CD4-positive, alpha-beta T cell (primary cell): Measurements from ENCODE around the gene C6orf132. TPM values are rescaled to one million over a fixed set of nuclear protein-coding genes. Genes with fewer than 3 reads are reported as not detected.

Source experiments
- ATAC-seq: fragments of 200-7000 bp; cut with Tn5 transposase; one replicate; pipeline ENCODE4 v1.10.0; 2022; ENCODE audit warnings: mild to moderate bottlenecking; ENCODE audit not compliant: poor library complexity
- CTCF ChIA-PET: fragments of 350-600 bp; sonication (Branson Sonifier 250); formaldehyde crosslinking; loops from one replicate; lab custom pipeline; 2021; ENCODE audit warnings: antibody characterized with exemption, inconsistent platforms; lab: Charles Lee
- POLR2A ChIA-PET: fragments of 350-600 bp; sonication (Branson Sonifier 250); formaldehyde crosslinking; loops from one replicate; lab custom pipeline; 2021; ENCODE audit warnings: antibody characterized with exemption, inconsistent platforms; lab: Charles Lee
- DNase-seq, 14 experiments: peaks; one replicate each; pipeline ENCODE4 v3.0.0-alpha.2; 2013 to 2020; ENCODE audit warnings: mixed read lengths in 2 of 14
- H3K27ac ChIP-seq, 2 donors: one replicate each; pipeline versions ENCODE4 v1.5.1 to v1.7.0; 2013; ENCODE audit warnings: low read length in 2 of 2, low read depth in 1 of 2, mild to moderate bottlenecking in 1 of 2
- H3K27me3 ChIP-seq, 2 experiments: 1 replicate in 1 of 2; 2 replicates in 1 of 2; pipeline versions ENCODE4 v1.6.1 to v1.7.0; 2013; ENCODE audit warnings: low read length in 2 of 2, control low read depth in 1 of 2, mild to moderate bottlenecking in 1 of 2, moderate library complexity in 1 of 2; ENCODE audit not compliant: insufficient read depth in 2 of 2, control insufficient read depth in 1 of 2
- H3K36me3 ChIP-seq: one replicate; pipeline ENCODE4 v1.6.1; 2013; ENCODE audit warnings: low read length, control low read depth; ENCODE audit not compliant: insufficient read depth
- H3K4me1 ChIP-seq: one replicate; pipeline ENCODE4 v1.6.1; 2013; ENCODE audit warnings: low read length, control low read depth; ENCODE audit not compliant: insufficient read depth
- H3K4me3 ChIP-seq: one replicate; pipeline ENCODE4 v1.5.1; 2013; ENCODE audit warnings: mild to moderate bottlenecking, low read length, moderate library complexity
- H3K9me3 ChIP-seq, 2 experiments: 1 replicate in 1 of 2; 2 replicates in 1 of 2; pipeline versions ENCODE4 v1.6.1 to v1.7.0; 2013; ENCODE audit warnings: low read length in 2 of 2, mild to moderate bottlenecking in 2 of 2, control low read depth in 1 of 2, moderate library complexity in 1 of 2; ENCODE audit not compliant: control insufficient read depth in 1 of 2, insufficient read depth in 1 of 2
- H3K27ac Mint-ChIP-seq: one replicate; pipeline ENCODE4 v1.8.0; 2020; ENCODE audit warnings: mixed read lengths
- H3K27me3 Mint-ChIP-seq: one replicate; pipeline ENCODE4 v1.8.0; 2021; ENCODE audit warnings: mixed read lengths
- H3K36me3 Mint-ChIP-seq: one replicate; pipeline ENCODE4 v1.8.0; 2021; ENCODE audit warnings: low read depth, mixed read lengths
- H3K4me1 Mint-ChIP-seq: one replicate; pipeline ENCODE4 v1.8.0; 2021; ENCODE audit warnings: low read depth, mixed read lengths
- H3K4me3 Mint-ChIP-seq: one replicate; pipeline ENCODE4 v1.8.0; 2020; ENCODE audit warnings: mild to moderate bottlenecking, mixed read lengths
- H3K9me3 Mint-ChIP-seq: one replicate; pipeline ENCODE4 v1.8.0; 2020; ENCODE audit warnings: mixed read lengths
- intact Hi-C, 2 experiments: fragments of 100-400 bp; cut with DNase I in 1 of 2; cut with micrococcal nuclease in 1 of 2; formaldehyde crosslinking; loops; one replicate each; pipeline versions ENCODE4 v1.15.1 to v1.9.0; 2023 to 2025; cut with DNase I, micrococcal nuclease
- total RNA-seq, 174 experiments: library from RNA in 2 of 174; stranded (reverse) in 2 of 174; gene quantifications; one replicate each; pipeline ENCODE4 v1.2.3 and lab custom pipeline; 2021 to 2026
- TF ChIP-seq, protein P1 (sequence below): fragments of 200-600 bp; IDR thresholded peaks from one replicate; pipeline ENCODE4 v1.8.0; 2022; ENCODE audit warnings: antibody characterized with exemption, mild to moderate bottlenecking

The C6orf132 gene
- total RNA-seq, 2 experiments from 2014 or later = not detected

DNA sequence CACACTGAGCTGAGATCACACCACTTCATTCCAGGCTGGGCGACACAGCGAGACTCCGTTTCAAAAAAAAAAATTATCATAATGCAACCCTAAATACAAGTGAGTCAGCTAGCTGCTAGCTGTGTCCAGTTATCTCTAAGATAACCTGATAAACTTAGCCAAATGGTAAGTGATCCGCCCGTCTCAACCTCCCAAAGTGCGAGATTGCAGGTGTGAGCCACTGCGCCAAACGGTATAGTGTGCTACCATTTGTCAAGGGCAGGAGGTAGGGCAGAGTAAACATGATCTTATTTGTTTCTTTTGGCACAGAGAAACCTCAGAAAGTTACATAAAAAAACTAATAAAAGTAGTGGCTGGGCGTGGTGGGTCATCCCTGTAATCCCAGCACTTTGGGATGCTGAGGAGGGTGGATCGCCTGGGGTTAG is 4.7 kb upstream of the C6orf132 start:
- Mint-ChIP-seq H3K4me1 (peaks cover 5% of the 10 kb centered on the region), H3K36me3 (no peaks in the 10 kb centered on the region), H3K27ac (no peak overlapping the region), H3K4me3 (no peak overlapping the region), H3K9me3 (no peaks in the 10 kb centered on the region), H3K27me3 (peaks cover 18% of the 10 kb centered on the region)
- ChIA-PET POLR2A (no interaction called here), CTCF (no interaction called here)
- peaks cover 18 to 19% of the 10 kb centered on the region in 2 experiments for H3K27me3 ChIP-seq
- no peaks in the 10 kb centered on the region for H3K36me3 ChIP-seq
- H3K4me3 ChIP-seq = no peak overlapping the region
- DNase-seq (no peak), ATAC-seq (no peak)
- TF ChIP-seq, protein P1, sequence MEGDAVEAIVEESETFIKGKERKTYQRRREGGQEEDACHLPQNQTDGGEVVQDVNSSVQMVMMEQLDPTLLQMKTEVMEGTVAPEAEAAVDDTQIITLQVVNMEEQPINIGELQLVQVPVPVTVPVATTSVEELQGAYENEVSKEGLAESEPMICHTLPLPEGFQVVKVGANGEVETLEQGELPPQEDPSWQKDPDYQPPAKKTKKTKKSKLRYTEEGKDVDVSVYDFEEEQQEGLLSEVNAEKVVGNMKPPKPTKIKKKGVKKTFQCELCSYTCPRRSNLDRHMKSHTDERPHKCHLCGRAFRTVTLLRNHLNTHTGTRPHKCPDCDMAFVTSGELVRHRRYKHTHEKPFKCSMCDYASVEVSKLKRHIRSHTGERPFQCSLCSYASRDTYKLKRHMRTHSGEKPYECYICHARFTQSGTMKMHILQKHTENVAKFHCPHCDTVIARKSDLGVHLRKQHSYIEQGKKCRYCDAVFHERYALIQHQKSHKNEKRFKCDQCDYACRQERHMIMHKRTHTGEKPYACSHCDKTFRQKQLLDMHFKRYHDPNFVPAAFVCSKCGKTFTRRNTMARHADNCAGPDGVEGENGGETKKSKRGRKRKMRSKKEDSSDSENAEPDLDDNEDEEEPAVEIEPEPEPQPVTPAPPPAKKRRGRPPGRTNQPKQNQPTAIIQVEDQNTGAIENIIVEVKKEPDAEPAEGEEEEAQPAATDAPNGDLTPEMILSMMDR = no peak
- H3K27ac ChIP-seq = no peak overlapping the region
- intact Hi-C loops = no loop called here
- H3K9me3 ChIP-seq = peaks cover 0 to 7% of the 10 kb centered on the region in 2 experiments
- peaks cover 7% of the 10 kb centered on the region for H3K4me1 ChIP-seq

DNA sequence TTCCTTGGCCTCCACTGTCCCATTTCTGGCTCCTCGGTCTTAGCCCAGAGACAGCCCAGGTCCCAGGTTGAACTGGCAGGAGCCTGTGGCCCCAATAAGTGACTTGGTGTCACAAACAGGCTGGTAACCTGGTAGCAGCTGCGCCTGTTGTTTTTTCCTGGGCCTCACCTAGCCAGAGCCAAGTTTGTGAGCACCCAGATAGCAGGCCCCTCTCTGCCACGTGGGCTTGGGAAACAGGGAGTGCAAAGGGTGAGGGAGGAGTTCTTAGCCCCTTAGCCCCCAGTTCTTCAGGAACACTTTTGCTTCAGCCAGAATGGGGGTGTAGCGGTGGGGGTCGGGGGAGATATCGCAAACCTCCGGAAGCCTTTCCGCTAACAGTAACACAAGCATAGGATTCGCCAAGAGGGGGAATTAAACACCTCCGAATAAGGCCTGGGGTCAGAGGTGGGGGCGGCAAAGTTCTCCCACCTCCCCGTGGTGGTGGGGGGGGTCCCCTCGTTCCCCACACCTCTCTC is 760 bp downstream of the C6orf132 start:
- POLR2A ChIA-PET = no interaction called here
- no peak overlapping the region for H3K27ac Mint-ChIP-seq
- H3K36me3 ChIP-seq = no peaks in the 10 kb centered on the region
- H3K9me3 Mint-ChIP-seq = no peaks in the 10 kb centered on the region
- peaks cover 8% of the 10 kb centered on the region for H3K4me1 Mint-ChIP-seq
- H3K9me3 ChIP-seq = peaks cover 0 to 13% of the 10 kb centered on the region in 2 experiments
- ATAC-seq (no peak), DNase-seq (no peak)
- H3K4me1 ChIP-seq = peaks cover 14% of the 10 kb centered on the region
- TF ChIP-seq, protein P1 = no peak
- CTCF ChIA-PET = no interaction called here
- H3K27me3 Mint-ChIP-seq = peaks cover 42% of the 10 kb centered on the region
- H3K4me3 ChIP-seq = no peak overlapping the region
- intact Hi-C loops = no loop called here
- no peaks in the 10 kb centered on the region for H3K36me3 Mint-ChIP-seq
- no peak overlapping the region for H3K27ac ChIP-seq
- H3K4me3 Mint-ChIP-seq = no peak overlapping the region
- H3K27me3 ChIP-seq = peaks cover 31 to 36% of the 10 kb centered on the region in 2 experiments

DNA sequence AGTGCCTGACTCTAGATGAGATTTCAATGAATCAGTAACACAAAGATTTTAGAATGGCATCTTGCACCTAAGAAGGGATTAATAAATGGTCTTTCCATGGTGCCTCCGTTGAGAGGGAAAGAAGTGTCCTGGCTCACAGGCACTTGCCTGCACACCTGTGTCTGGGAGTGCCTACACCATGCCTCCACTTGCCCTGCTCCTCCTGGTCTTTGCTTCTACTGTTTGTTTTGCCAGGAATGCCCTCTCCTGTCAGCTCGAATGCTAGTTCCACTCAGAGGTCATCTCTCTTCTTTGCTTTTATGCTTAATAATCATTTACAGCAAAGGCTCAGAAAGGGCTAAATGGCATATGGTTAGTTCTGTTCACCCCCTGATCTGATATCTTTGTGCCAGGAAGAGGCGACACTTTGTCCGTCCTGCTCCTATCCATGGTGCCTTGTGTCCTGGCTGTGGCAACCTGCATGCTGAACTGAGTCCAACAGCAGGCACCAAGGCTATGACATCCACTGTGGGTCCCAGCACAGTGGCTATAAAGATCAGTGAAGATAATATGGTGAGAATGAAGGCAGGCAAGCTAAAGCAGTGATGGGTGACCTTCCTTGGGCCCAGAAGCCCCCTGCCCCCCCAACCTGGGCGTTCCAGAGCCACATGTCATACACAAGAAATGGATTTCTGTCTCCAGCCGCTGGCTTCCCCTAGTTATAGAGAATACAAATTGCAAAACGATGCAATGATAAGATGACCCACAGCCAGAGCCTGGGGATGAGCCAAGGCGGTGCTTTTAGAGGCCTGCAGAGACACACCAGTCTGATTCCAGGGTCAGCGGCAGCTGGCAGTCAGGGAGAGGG is 1.4 kb downstream of the C6orf132 start:
- POLR2A ChIA-PET = no interaction called here
- H3K4me3 Mint-ChIP-seq = no peak overlapping the region
- H3K4me3 ChIP-seq = no peak overlapping the region
- TF ChIP-seq, protein P1 = no peak
- peaks cover 16% of the 10 kb centered on the region for H3K4me1 ChIP-seq
- peaks cover 31 to 36% of the 10 kb centered on the region in 2 experiments for H3K27me3 ChIP-seq
- no peak overlapping the region for H3K27ac Mint-ChIP-seq
- DNase-seq (no peak), ATAC-seq (no peak)
- peaks cover 0 to 13% of the 10 kb centered on the region in 2 experiments for H3K9me3 ChIP-seq
- H3K36me3 ChIP-seq = no peaks in the 10 kb centered on the region
- no peaks in the 10 kb centered on the region for H3K9me3 Mint-ChIP-seq
- CTCF ChIA-PET = no interaction called here
- H3K27ac ChIP-seq = no peak overlapping the region
- peaks cover 42% of the 10 kb centered on the region for H3K27me3 Mint-ChIP-seq
- intact Hi-C loops = no loop called here
- H3K4me1 Mint-ChIP-seq = peaks cover 11% of the 10 kb centered on the region
- no peaks in the 10 kb centered on the region for H3K36me3 Mint-ChIP-seq
